Measurements from ENCODE around the gene MEF2C. TPM values are rescaled to one million over a fixed set of nuclear protein-coding genes. Genes with fewer than 3 reads are reported as not detected.
"Not testable (repeated sequence)": the region's sequence is repeated elsewhere in the genome, so short reads cannot be mapped to it uniquely, and the experiment has no call there.

The MEF2C gene
- total RNA-seq, 1 experiment from 2014 or later, result 26.5 TPM

DNA sequence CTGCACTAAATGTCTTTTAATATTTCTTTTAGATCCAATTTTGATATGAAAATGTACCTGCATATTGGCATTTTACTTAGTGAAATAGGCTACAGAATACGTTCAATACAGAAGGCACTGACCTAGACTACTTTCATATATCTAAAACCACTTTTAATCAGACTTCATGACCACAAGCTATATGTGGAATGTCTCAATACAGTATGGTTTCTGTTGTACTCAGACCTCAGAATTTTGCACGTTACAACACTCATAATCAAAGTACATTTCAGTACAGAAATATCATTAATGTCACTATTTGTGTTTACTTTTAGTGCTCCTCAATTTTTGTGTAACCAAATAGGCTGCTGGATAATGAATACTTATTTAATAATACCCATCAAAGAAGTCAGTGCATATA is 74.8 kb downstream of the MEF2C start:
- no peak for DNase-seq (ENCODE audit: extremely low read depth, low read depth)

DNA sequence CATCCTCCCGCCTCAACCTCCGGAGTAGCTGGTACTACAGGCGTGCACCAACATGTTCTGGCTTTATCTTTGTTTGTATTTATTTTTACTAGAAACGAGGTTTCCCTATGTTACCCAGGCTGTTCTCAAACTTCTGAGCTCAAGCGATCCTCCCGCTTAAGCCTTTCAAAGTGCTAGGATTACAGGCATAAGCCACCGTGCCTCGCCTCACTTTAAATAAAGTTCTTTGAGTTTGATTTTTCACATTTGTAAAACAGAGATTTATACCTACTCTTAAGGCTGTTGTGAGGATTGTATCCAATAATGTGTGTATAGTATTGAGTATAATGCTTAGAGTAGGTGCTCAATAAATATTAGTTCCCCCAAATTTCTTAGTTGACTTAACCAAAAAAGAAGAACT is 75.7 kb downstream of the MEF2C start:
- DNase-seq (ENCODE audit: extremely low read depth, low read depth), result no peak

DNA sequence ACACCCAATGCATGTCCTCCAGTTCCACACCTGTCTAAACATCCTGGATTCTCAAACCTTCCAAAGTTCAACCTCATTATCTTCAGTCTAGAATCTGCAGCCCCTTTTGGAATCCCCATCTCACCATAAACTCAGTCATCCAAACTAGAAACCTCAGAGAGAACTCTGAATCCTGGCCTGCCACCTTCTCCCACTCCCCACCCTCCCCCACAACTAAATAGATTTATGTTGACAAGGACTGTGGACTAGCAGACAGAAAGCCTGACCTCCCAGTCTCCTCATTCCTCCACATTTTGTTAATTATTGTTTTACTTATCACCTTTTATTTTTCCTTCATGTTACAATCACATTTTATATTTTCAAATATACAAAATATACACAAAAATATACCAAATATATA is 76.6 kb downstream of the MEF2C start:
- no peak for DNase-seq (ENCODE audit: extremely low read depth, low read depth)

DNA sequence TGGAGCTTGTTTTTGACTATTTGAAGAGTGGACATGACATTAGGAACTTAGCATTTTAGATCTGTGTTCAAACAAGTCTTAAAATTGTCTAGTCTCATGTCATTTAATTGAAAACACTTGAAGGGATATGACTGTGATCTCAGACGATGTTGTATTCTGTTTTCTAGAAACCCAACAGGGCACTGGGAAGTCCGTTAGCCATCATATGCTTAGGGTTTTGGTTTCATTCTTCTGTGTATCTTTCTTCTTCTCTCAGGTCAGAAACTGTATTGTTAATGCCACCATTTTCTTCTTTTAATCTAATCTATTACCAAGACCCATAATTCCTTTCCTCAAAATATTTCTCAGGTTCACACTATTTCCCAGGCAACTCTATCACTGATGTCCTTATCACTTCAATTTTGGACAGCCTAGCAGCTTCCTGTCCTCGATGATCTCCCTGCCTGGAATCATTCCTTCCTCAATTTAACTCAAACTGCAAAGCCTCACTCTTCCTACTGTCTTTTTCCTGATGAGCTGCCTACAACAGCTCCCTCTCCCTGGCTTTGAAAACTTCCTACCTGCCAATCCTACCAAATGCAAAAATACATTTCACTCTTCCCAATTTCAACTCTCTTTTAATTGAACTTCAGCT is 77.7 kb downstream of the MEF2C start:
- DNase-seq (ENCODE audit: extremely low read depth, low read depth), result no peak

DNA sequence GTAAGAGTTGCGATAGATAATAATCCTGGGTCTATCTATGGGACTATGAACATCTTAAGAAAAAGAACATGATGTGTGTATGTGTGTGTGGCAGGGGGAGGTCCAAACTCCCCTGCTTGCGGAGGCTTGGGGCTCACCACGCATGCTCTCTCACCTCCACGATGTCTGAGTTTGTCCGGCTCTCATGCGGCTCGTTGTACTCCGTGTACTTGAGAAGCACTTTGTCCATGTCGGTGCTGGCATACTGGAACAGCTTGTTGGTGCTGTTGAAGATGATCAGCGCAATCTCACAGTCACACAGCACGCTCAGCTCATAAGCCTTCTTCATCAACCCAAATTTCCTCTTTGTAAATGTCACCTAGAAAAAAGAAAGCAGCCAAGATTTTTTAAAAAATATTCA is 78.5 kb downstream of the MEF2C start:
- DNase-seq (ENCODE audit: extremely low read depth, low read depth), result no peak

DNA sequence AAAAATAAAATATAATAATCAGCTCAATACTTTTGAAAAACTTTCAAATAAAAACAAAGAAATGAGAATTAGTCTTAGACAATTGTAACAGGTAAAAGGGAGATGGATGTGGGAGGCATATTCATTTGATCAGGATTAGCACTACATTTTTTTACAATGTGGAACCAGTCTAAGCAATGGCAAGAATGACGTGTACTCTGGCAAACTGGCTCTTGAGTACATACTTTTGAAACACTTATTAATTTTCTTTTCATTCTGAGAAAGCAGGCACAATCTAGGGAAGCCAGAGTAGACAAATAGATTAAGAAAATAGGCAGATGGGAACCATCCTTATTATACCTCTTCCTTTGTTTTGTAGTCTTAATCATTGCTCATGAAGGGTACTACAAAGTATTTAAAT is 79.7 kb downstream of the MEF2C start:
- no peak for DNase-seq (ENCODE audit: extremely low read depth, low read depth)

DNA sequence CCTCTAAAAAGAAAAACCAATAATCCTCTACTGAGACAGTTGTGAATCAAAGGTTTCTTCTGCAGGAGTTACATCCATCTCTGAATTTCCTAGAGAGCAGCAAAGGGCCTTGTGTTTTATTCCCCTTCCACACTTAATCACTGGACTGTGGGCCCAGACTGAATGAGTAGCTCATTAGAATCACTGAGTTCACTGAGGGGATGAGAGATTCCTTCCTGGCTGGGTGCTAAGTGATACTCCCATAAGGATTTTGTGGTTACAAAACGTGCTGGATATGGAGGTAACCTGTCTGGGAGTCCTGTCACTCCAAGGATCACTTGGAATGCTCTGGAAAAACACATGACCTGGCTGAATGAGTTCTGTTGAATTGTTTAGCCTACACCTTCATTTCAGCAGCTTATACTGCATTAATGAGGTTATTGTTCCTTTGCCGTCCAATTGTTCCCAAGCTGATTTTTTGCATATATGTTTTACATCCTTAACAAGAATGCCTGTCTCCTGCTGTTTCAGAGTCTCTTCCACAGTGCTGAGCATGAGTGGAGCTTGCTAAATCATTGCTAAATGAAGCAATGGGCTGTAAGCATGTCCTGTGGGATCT is 82.9 kb downstream of the MEF2C start:
- DNase-seq (ENCODE audit: extremely low read depth, low read depth), result no peak

DNA sequence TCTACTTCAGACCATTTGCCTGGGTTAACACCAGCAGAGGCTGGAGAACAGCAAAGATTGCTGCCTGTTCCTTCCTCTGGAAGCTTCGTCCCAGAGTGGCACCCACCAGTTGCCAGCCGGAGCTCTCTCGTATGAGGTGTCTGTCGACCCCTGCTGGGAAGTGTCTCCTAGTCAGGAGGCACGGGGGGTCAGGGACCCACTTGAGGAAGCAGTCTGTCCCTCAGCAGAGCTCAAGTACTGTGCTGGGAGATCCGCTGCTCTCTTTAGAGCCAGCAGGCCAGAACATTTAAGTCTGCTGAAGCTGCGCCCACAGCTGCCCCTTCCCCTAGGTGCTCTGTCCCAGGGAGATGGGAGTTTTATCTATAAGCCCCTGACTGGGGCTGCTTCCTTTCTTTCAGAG is 84.1 kb downstream of the MEF2C start:
- DNase-seq (ENCODE audit: extremely low read depth, low read depth), result not testable (repeated sequence)

DNA sequence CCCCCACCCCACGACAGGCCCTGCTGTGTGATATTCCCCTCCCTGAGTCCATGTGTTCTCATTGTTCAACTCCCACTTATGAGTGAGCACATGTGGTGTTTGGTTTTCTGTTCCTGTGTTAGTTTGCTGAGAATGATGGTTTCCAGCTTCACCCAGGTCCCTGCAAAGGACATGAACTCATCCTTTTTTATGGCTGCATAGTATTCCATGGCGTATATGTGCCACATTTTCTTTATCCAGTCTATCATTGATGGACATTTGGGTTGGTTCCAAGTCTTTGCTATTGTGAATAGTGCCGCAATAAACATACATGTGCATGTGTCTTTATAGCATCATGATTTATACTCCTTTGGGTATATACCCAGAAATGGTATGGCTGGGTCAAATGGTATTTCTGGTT is 89.2 kb downstream of the MEF2C start:
- not testable (repeated sequence) for DNase-seq (ENCODE audit: extremely low read depth, low read depth)

DNA sequence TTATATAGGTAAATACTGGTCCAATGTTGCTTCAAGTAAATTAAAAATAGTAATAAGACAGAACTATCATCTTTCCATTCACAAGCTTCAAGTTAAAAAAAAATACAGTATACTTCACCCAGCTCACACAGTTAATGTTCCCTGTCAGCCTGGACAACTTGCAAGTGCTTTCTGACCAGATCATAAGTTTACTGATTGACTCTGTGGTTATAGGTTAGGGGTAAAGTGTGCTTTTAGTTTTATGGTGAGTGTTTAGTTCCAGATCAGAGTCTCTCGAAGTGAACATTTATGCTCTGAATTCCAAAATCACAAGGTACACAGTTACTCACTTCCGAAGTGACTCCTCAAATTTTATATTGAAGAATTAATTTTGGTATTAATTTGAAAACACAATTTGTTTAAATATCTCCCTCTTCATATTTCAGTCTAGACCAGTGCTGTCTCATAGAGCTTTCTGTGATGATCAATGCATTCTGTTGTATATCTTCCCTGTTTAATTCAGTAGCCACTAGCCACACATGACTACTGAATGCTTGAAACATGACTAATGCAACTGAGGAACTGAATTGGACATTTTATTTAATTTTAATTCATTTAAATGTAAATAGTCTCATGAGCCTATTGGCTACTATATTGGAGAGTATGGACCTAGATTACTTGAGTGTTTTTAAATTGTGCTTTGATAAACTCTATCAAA is 90.7 kb downstream of the MEF2C start:
- no peak for DNase-seq (ENCODE audit: extremely low read depth, low read depth)

DNA sequence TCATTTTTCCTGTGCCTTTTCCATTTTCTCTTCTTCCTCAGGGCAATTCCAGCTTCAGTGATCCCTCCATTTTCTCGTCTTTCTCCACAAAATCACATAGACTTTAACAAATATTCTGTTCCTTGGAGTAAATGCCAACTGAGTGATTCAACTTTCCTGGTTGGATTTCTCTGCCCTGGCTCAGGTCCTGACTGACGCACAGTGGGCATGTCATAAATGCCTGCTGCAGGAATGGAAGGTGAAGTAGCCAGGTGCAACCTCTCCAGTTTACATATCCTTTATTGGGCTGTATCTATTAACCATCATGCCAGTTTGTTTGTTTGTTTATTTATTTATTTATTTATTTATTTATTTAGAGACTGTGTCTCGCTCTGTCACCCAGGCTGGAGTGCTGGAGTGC is 95.1 kb downstream of the MEF2C start:
- DNase-seq (ENCODE audit: extremely low read depth, low read depth), result no peak

DNA sequence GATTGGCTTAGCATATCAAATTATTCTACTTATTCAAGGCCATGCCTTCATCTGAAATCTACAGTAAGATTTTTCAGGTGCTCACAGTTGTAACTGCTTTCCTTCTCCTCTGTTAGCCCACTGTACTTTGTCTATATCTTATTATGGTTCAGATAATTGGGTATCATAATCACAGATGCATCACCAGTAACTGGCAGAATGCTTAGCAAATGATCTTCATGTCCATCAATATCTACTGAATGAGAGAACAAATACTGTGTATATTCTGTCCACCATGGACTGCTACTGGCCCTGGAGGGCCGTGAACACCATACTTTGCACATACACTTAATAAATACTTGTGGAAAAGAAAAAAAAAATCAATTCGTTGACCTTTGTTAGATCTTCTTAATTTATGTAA is 96.2 kb downstream of the MEF2C start:
- DNase-seq (ENCODE audit: extremely low read depth, low read depth), result no peak

DNA sequence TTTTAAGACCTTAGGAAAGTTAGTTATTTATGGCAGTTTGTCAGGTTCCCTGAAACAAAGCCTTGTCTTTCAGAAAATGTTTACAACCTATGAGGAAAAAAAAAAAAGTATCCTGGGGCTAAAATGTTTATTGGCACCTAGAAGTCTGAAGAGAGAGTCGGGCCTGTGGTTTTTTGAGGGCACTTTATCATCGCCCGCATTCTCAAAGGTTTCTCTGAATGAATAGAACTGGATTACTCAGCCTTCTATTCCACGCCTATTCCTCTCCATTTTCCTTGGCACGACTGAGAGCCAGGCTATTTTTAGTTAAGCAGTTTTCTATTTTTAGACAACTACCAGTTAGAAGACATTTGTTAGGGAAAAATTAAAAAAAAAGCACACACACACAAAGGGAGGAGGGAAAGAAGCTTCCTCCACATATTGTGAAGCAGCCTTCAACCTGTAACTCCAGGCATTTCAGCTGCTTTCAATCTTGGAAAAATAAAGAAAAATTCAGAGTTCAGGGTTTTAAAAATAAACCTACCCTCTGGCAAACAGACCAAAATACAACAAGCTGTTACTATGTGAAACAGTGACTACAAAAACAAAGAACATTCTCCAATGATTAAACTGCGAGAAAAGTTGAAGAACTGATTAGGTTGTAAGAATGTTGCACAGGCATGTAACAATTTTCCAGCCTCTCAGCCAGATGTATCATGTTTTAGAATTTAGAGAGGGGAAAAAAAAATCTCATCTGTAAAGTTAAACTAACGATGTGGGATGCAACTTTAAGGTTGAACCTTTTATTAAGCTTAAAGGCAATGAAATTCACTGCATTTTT is 97.0 kb downstream of the MEF2C start:
- peak; percentile 67 for DNase-seq (ENCODE audit: extremely low read depth, low read depth)

DNA sequence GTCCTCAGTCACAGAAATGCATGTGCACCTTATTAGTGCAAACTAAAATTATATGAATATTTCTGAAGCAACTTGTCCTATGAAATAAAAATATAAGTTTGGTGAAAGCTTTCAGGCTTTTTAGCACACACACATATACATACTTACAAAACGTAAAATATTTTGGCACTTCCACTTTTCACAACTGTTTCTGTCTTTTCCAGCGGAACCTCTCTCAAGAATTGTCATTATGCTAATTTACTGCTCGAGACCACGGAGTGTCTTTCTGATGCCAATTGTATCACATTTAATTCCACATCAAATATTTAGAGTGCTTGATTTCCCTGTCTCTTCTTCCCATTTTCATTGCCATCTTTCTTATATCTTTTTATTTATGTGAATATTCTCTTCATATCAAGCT is 100.4 kb downstream of the MEF2C start:
- DNase-seq (ENCODE audit: extremely low read depth, low read depth), result no peak

DNA sequence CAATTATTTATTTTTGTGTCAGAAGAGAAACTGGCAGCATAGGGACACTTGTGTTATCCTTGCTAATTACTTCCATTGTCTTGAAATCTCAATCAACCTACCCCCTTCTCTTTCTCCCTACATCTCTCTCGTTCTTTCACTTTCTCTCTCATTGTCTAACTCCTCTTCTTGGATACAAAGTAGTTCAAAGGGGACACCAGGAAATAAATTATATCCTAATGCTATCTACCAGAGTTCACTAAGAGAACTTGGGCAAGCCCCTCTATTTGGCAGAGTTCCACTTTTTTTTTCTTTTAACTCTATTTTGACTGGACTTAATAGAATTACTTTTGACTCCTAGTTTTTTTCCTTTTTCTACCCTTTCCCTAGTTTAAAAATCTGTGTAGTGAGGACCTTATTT is 102.2 kb downstream of the MEF2C start:
- no peak for DNase-seq (ENCODE audit: extremely low read depth, low read depth)

DNA sequence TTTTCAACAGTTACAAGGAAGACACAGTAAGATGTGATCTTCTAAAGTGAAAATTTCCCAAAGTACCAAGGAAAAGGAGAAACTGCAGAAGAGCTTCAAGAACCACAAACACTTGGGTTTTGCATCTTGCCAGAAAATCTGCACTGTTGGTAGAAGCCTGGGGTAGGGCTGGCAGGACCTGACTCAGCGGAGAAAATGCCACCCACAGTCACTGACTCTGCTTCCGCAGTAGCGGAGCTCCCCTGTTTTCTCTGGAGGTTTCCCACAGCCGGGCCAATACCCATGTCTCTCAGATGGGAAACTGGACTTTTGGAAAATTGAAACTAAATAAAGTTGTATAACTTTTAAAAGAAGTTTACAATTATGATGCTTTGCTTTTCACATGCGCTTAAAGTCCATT is 104.2 kb downstream of the MEF2C start:
- no peak for DNase-seq (ENCODE audit: extremely low read depth, low read depth)

DNA sequence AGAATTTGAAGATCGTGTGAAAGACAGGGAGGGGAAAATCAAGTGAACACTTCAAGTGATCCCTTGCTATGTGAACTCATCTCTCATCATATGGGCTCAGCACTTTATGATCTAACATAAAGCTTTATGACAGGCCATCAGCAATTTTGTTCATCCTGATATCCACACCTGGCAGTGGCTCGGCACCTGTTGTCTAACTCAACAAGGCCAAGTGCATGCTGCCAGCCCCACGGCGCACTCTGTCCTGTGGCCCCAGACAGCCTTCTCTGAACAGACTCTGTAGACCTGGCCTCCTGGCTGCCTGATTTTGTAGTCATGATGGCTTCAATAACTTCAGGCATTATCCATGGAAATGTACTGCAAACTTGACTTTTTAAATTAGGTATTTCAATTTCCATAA is 106.3 kb downstream of the MEF2C start:
- no peak for DNase-seq (ENCODE audit: extremely low read depth, low read depth)

DNA sequence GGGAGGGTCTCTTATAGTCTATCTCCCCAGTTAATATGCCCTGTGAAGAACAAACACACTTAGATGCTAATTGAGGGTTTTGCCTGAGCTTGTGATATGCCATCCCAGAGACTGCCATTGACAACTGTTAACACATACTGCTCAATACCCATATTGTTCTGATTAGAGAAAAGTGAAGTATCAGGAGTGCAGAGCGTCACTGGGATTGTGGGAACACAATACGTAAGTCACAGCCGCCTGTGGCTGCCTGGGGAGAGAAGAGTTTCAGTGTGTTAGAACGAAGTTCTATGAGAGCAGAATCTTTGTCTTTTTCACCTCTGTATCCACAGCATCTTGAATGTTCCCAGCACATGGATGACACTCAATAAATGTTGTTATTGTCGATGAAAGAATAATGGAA is 110.2 kb downstream of the MEF2C start:
- no peak for DNase-seq (ENCODE audit: extremely low read depth, low read depth)

DNA sequence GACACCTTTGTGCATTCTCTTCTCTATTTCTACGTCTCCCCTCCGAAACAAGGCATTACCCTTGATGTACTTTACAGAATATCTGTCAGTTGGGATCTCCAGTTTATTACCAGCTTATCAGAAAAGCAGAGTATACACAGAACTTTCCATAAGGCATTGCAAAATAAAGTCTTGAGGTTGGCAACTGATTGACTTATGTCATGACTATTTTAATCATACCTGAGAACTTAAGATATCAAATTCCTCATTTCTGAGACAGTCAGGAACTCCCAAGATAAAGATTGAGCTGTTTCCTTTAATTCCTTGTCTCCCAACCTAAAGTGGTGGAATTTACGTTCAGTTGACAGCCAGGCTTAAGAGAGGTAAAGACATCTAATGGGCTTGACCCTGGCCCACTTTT is 110.9 kb downstream of the MEF2C start:
- DNase-seq (ENCODE audit: extremely low read depth, low read depth), result no peak

DNA sequence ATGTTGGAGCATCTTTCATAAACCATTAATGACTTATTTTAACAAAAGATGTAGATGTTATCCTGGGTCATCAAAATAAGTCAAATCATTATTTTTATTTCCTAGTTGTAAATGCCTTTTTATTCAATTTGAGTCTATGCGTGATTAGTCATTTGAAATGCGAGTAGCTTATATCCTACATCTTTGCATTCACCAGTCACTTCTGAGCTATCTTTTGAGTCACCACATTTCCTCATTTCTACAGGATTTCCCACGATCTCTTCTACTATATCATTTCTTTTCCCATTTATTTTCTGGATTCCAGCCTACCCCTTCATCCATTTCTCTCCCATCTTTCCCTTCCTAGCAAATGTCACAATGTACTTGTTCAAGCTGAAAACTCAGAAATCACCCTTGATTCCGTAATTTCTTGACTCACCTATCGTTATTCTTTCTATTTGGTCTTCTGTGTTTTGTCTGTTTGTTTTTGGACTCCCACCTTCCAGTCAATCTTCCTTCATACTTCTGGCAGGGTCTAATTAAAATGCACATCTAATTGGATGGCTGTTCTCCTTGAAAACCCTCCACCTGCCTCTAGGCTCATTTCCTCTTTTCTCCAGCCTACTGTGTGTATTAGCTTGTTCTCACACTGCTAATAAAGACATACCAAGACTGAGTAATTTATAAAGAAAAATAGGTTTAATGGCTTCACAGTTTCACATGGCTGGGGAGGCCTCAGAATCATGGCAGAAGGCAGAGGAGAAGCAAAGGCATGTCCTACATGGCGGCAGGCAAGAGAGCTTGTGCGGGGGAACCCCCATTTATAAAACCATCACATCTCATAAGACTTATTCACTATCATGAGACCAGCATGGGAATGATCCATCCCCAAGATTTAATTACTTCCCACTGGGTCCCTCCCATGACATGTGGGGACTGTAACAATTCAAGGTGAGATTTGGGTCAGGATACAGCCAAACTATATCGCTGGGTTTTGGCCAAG is 112.4 kb downstream of the MEF2C start:
- DNase-seq (ENCODE audit: extremely low read depth, low read depth), result no peak

Measured in NCI-H460 (cell line).